H1 (cell line): ENCODE data around the gene NUDT6. TPM values are rescaled to one million over a fixed set of nuclear protein-coding genes. Genes with fewer than 3 reads are reported as not detected.

Source experiments
- CTCF ChIA-PET: fragments of 300-600 bp; sonication (Branson Sonifier 250); formaldehyde crosslinking; loops from one replicate; lab custom pipeline; 2021; ENCODE audit not compliant: partially characterized antibody; lab: Charles Lee
- POLR2A ChIA-PET: fragments of 300-600 bp; sonication (Branson Sonifier 250); formaldehyde crosslinking; loops from one replicate; lab custom pipeline; 2021; ENCODE audit warnings: inconsistent platforms; ENCODE audit not compliant: partially characterized antibody; lab: Charles Lee
- DNase-seq, 2 experiments: peaks; one replicate each; pipeline versions ENCODE4 v3.0.0 to v3.0.0-alpha.2; 2010 to 2022; ENCODE audit warnings: low spot score in 2 of 2, low read depth in 1 of 2, mixed read lengths in 1 of 2
- FAIRE-seq: peaks from 2 replicates; lab custom pipeline; 2011; peaks lifted over from hg19 to GRCh38; lab: Jason Lieb, UNC
- H2AFZ ChIP-seq: 2 replicates; pipeline ENCODE4 v1.8.1; 2012; ENCODE audit warnings: low read length, inconsistent platforms
- H2AK5ac ChIP-seq: 2 replicates; pipeline ENCODE4 v1.6.1; 2013; ENCODE audit warnings: low read depth, low read length
- H2BK120ac ChIP-seq: replicated peaks from 2 replicates; pipeline ENCODE3; 2013; ENCODE audit warnings: low read depth, low read length, inconsistent platforms
- H2BK12ac ChIP-seq: 2 replicates; pipeline ENCODE4 v1.6.1; 2013; ENCODE audit warnings: low read depth, low read length
- H2BK15ac ChIP-seq: 2 replicates; pipeline ENCODE4 v1.6.1; 2013; ENCODE audit warnings: low read length
- H2BK20ac ChIP-seq: 2 replicates; pipeline ENCODE4 v1.6.1; 2013; ENCODE audit warnings: low read length
- H2BK5ac ChIP-seq: 2 replicates; pipeline ENCODE4 v1.6.1; 2013; ENCODE audit warnings: low read depth, low read length
- H3K14ac ChIP-seq: 2 replicates; pipeline ENCODE4 v1.6.1; 2013; ENCODE audit warnings: inconsistent platforms; ENCODE audit not compliant: insufficient read length
- H3K18ac ChIP-seq: 2 replicates; pipeline ENCODE4 v1.6.1; 2013; ENCODE audit warnings: low read length; ENCODE audit errors: extremely low read depth
- H3K23ac ChIP-seq: 2 replicates; pipeline ENCODE4 v1.6.1; 2013; ENCODE audit warnings: inconsistent platforms; ENCODE audit not compliant: insufficient read length
- H3K23me2 ChIP-seq: 2 replicates; pipeline ENCODE4 v1.6.1; 2013; ENCODE audit warnings: low read depth, low read length
- H3K27ac ChIP-seq: 2 replicates; pipeline ENCODE4 v1.6.1; 2011; ENCODE audit warnings: low read depth, low read length, inconsistent platforms
- H3K27me3 ChIP-seq, 4 experiments: replicated peaks in 1 of 4; 1 replicate in 1 of 4; 2 replicates in 3 of 4; pipeline versions ENCODE4 v1.6.1 to v1.8.1; 2011 to 2013; ENCODE audit warnings: low read length in 3 of 4, mild to moderate bottlenecking in 3 of 4, inconsistent platforms in 2 of 4, mixed read lengths in 2 of 4, moderate library complexity in 1 of 4; ENCODE audit not compliant: control insufficient read depth in 3 of 4, insufficient read depth in 3 of 4; ENCODE audit errors: extremely low read depth in 1 of 4
- H3K36me3 ChIP-seq, 4 experiments: 2 replicates each; pipeline versions ENCODE4 v1.6.1 to v1.8.1; 2011 to 2013; ENCODE audit warnings: mild to moderate bottlenecking in 4 of 4, low read length in 3 of 4, moderate library complexity in 2 of 4, control low read depth in 1 of 4, inconsistent platforms in 1 of 4; ENCODE audit not compliant: insufficient read depth in 4 of 4, control insufficient read depth in 2 of 4
- H3K4ac ChIP-seq: replicated peaks from 2 replicates; pipeline ENCODE3; 2013; ENCODE audit warnings: low read length, low read depth, mixed read lengths, inconsistent platforms; ENCODE audit not compliant: insufficient read length
- H3K4me1 ChIP-seq, 4 experiments: replicated peaks in 1 of 4; 1 replicate in 1 of 4; 2 replicates in 3 of 4; pipeline versions ENCODE4 v1.6.1 to v1.8.1; 2011 to 2013; ENCODE audit warnings: low read length in 3 of 4, inconsistent platforms in 2 of 4, mixed read lengths in 1 of 4; ENCODE audit not compliant: insufficient read depth in 4 of 4, control insufficient read depth in 3 of 4
- H3K4me2 ChIP-seq, 2 experiments: 2 replicates each; pipeline versions ENCODE4 v1.6.1 to v1.8.1; 2011 to 2013; ENCODE audit warnings: low read depth in 2 of 2, low read length in 2 of 2, control low read depth in 1 of 2, inconsistent platforms in 1 of 2, mild to moderate bottlenecking in 1 of 2; ENCODE audit not compliant: insufficient read depth in 1 of 2
- H3K4me3 ChIP-seq, 4 experiments: fragments of 200-600, 300-600 bp in 1 of 4; sonication (generic), shearing (Covaris generic), sonication (Bioruptor Twin) in 1 of 4; 2 replicates each; pipeline versions ENCODE4 v1.5.1 to v1.8.1; 2011 to 2016; ENCODE audit warnings: low read length in 4 of 4, low read depth in 3 of 4, control low read depth in 2 of 4, inconsistent platforms in 2 of 4, mild to moderate bottlenecking in 2 of 4, mixed read lengths in 1 of 4, moderate library complexity in 1 of 4; ENCODE audit not compliant: insufficient read depth in 2 of 4; ENCODE audit errors: extremely low read depth in 1 of 4
- H3K56ac ChIP-seq: replicated peaks from 2 replicates; pipeline ENCODE3; 2013; ENCODE audit warnings: low read depth, mild to moderate bottlenecking, mixed read lengths, low read length, inconsistent platforms; ENCODE audit not compliant: insufficient read length
- H3K79me1 ChIP-seq: 2 replicates; pipeline ENCODE4 v1.6.1; 2013; ENCODE audit warnings: low read depth, low read length, control low read depth
- H3K79me2 ChIP-seq, 2 experiments: 2 replicates each; pipeline versions ENCODE4 v1.6.1 to v1.8.1; 2012 to 2013; ENCODE audit warnings: low read length in 2 of 2, mild to moderate bottlenecking in 2 of 2, inconsistent platforms in 1 of 2; ENCODE audit not compliant: insufficient read depth in 2 of 2, control insufficient read depth in 1 of 2
- H3K9ac ChIP-seq, 4 experiments: replicated peaks in 1 of 4; 1 replicate in 1 of 4; 2 replicates in 3 of 4; pipeline versions ENCODE4 v1.6.1 to v1.8.1; 2011 to 2013; ENCODE audit warnings: low read depth in 3 of 4, low read length in 3 of 4, control low read depth in 2 of 4, mild to moderate bottlenecking in 2 of 4, moderate library complexity in 2 of 4, inconsistent platforms in 1 of 4; ENCODE audit errors: extremely low read depth in 1 of 4
- H3K9me3 ChIP-seq, 2 experiments: 2 replicates each; pipeline versions ENCODE4 v1.6.1 to v1.8.1; 2012 to 2013; ENCODE audit warnings: mild to moderate bottlenecking in 2 of 2, moderate library complexity in 2 of 2, control low read depth in 1 of 2, inconsistent platforms in 1 of 2, low read depth in 1 of 2, low read length in 1 of 2, mixed read lengths in 1 of 2; ENCODE audit not compliant: insufficient read depth in 2 of 2
- H4K20me1 ChIP-seq, 2 experiments: replicated peaks in 1 of 2; 2 replicates each; pipeline versions ENCODE3 to v1.8.1; 2011 to 2013; ENCODE audit warnings: inconsistent platforms in 2 of 2, low read length in 2 of 2, mild to moderate bottlenecking in 1 of 2; ENCODE audit not compliant: insufficient read depth in 2 of 2, control insufficient read depth in 1 of 2
- H4K5ac ChIP-seq: 2 replicates; pipeline ENCODE4 v1.6.1; 2013; ENCODE audit warnings: low read length, low read depth, mixed read lengths, inconsistent platforms; ENCODE audit not compliant: insufficient read length
- H4K8ac ChIP-seq: 2 replicates; pipeline ENCODE4 v1.8.0; 2013; ENCODE audit warnings: mild to moderate bottlenecking, moderate library complexity, low read length, inconsistent platforms; ENCODE audit not compliant: insufficient read depth; ENCODE audit errors: extremely low read depth
- H4K91ac ChIP-seq: replicated peaks from 2 replicates; pipeline ENCODE3; 2013; ENCODE audit warnings: low read length, mixed read lengths, inconsistent platforms; ENCODE audit not compliant: insufficient read length
- PHF8 ChIP-seq: fragments of 200-600 bp; sonication (generic); conservative IDR thresholded peaks from 2 replicates; pipeline ENCODE4 v1.7.1; 2012; ENCODE audit warnings: low read depth, mild to moderate bottlenecking, inconsistent platforms, low read length, moderate library complexity
- RAD21 ChIP-seq, 2 experiments: IDR thresholded peaks in 1 of 2; conservative IDR thresholded peaks in 1 of 2; 2 replicates each; pipeline ENCODE4 v1.6.1; 2011; ENCODE audit warnings: low read depth in 2 of 2, low read length in 2 of 2, improper control_type of control experiment in 1 of 2, inconsistent platforms in 1 of 2, mild to moderate bottlenecking in 1 of 2, moderate library complexity in 1 of 2
- WGBS, 2 experiments: shearing (Covaris generic) in 1 of 2; methylation state at CpG; one replicate each; pipeline versions ENCODE4 v1.1.6 to v1.1.7; 2013 to 2015; ENCODE audit warnings: low lambda C conversion rate in 2 of 2, mixed read lengths in 2 of 2, inconsistent platforms in 1 of 2, low coverage in 1 of 2, missing lambda C conversion rate in 1 of 2; ENCODE audit not compliant: insufficient replicate concordance in 2 of 2, insufficient coverage in 1 of 2, insufficient read length in 1 of 2; ENCODE audit errors: extremely low coverage in 1 of 2, missing lambda C conversion rate in 1 of 2; 5-methylcytosine and 5-hydroxymethylcytosine counted together
- polyA plus RNA-seq, 7 experiments: library from polyadenylated mRNA; depleted of rRNA in 3 of 7; stranded (reverse) in 5 of 7; unstranded in 2 of 7; fragments of >200 nt in 5 of 7; fragments of 200-250 nt in 2 of 7; gene quantifications; 1 replicate in 5 of 7; 2 replicates in 1 of 7; 4 replicates in 1 of 7; pipeline versions ENCODE4 v1.2.1 to v1.2.3, GENCODE V29; 2011 to 2013; ENCODE audit warnings: missing spikeins in 2 of 7, mixed read lengths in 2 of 7
- total RNA-seq: library from RNA; stranded (reverse); fragmentation: NEBNext Ultra II Directional; extraction: Animal tissue kit (Norgen Biotek cat#: 25700); gene quantifications from 2 replicates; pipeline ENCODE4 v1.2.1, GENCODE V29; 2021

The NUDT6 gene
- total and polyA plus RNA-seq, 2 of the 8 experiments (the other 6 are each of a cell fraction or from before 2014, with no cell fraction given) = 5.0 to 12.4 TPM

DNA sequence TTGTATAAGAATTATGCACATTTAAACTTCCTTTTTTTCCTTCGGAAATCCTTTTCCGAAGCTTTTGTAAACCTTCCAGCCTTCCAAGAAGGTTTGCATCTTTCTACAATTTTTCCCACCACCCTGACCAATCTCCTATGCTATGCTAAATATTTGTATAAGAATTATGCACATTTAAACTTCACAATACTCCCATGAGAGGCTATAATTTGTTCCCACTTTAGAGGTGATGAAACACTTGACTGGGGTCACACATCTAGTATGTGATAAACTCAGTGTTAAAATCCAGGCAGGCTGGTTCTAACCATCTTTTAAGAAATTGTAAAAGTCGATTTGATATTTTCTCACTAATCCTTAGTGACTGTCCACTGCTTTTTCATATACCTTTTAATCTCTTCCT is 22.1 kb downstream of the NUDT6 start:
- Histone ChIP-seq H3K9me3 (no peaks in the 10 kb centered on the region), H2BK15ac (no peak overlapping the region), H3K4me1 (peaks cover 0 to 9% (median 4%) of the 10 kb centered on the region in 4 experiments; a peak in 3 of 7 replicates), H3K4ac (no peak overlapping the region), H3K4me2 (no peak overlapping the region), H3K36me3 (peaks cover 0 to 28% (median 7%) of the 10 kb centered on the region in 4 experiments; a peak in 4 of 8 replicates), H4K8ac (no peak overlapping the region), H3K14ac (no peak overlapping the region), H3K56ac (no peak overlapping the region), H3K23ac (no peak overlapping the region), H3K79me2 (no peaks in the 10 kb centered on the region), H4K5ac (no peak overlapping the region), H2BK5ac (no peak overlapping the region), H3K18ac (no peak overlapping the region), H4K20me1 (no peaks in the 10 kb centered on the region), H2AFZ (no peak overlapping the region), H3K9ac (no peak overlapping the region), H4K91ac (no peak overlapping the region), H3K23me2 (no peaks in the 10 kb centered on the region), H2BK120ac (no peak overlapping the region), H2BK20ac (no peak overlapping the region), H2AK5ac (no peak overlapping the region), H3K79me1 (no peaks in the 10 kb centered on the region), H3K27me3 (no peaks in the 10 kb centered on the region), H3K4me3 (no peak overlapping the region), H2BK12ac (no peak overlapping the region), H3K27ac (no peak overlapping the region)
- TF ChIP-seq RAD21 (IDR thresholded peaks at IDR 0.05 in 1 of 2, conservative IDR thresholded peaks at IDR 0.05 in 1 of 2; ENCODE audit: low read depth in 2 of 2, low read length in 2 of 2) (no peak), PHF8 (no peak)
- CTCF ChIA-PET = no interaction called here
- no peak for FAIRE-seq
- no peak for DNase-seq
- POLR2A ChIA-PET = interaction anchor here (0.8 to 1.6 kb wide), 4 partner anchors 19 to 150 kb away, joined by 3 to 4 read pairs (median 4); partner anchors contain the start of gene NUDT6
- WGBS, 2 experiments = 84% methylated on average over 3 of the region's 3 CpGs; no CpG with 5 or more reads in 1 of the 2 experiments
